ENCODE measurements around the gene NABP2. TPM values are rescaled to one million over a fixed set of nuclear protein-coding genes. Genes with fewer than 3 reads are reported as not detected.

NABP2 gene
- polyA plus RNA-seq, 1 of the 3 experiments (the other 2 are of a cell fraction): 49.3 TPM

DNA sequence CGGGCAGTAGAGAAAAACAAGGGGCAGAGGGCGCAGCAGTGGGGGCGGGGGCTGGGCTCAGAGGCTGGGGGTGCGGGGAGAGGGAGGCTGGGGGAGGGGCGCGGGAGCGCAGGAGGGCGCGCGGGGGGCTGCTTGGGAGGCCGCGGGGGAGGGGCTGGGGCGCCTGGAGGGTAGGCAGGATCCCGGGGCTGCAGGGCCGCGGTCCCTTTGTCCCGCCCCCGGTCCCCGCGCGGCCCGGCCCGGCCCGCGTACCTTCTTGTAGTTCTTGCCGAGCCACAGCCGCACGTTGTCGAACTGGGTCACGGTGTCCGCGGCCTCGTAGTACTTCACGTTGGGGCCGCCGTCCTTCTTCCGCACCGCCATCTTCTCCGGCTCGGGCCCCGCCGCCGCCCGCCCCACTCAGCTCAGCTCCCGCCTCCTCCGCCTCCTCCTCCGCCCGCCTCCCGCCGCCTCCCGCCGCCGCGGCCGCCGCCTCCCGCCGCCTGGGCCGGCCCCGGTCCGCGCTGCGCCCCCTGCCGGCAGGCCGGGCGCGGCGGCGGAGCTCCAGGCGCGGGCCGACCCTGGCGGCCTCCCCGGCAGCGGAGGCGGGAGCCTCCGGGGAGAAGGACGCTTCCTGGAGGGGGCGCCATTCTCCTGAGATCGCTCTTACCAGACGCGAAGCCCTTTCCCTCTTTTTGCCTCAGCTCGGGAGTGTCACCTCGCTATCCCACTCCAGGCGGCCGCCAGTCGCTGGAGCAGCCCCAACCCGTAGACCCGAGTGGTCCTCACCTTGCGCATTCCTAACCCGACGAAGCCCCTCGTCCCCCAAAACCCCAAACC, 34.8 kb upstream of the NABP2 start, which contains the start of gene SMARCC2 (continued):
- TF ChIP-seq, protein P1, sequence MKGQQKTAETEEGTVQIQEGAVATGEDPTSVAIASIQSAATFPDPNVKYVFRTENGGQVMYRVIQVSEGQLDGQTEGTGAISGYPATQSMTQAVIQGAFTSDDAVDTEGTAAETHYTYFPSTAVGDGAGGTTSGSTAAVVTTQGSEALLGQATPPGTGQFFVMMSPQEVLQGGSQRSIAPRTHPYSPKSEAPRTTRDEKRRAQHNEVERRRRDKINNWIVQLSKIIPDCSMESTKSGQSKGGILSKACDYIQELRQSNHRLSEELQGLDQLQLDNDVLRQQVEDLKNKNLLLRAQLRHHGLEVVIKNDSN (IDR thresholded peaks at IDR 0.05; ENCODE audit: borderline replicate concordance, low read depth): no peak
- 0 out of 2 replicates have a peak, but pooled peaks have one; percentile 37 for TF ChIP-seq TAF1 (IDR thresholded peaks at IDR 0.05; ENCODE audit: borderline replicate concordance, low read depth, low read length)
- TF ChIP-seq, protein P2, sequence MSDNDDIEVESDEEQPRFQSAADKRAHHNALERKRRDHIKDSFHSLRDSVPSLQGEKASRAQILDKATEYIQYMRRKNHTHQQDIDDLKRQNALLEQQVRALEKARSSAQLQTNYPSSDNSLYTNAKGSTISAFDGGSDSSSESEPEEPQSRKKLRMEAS (IDR thresholded peaks at IDR 0.05; ENCODE audit: low read depth): 0 out of 2 replicates have a peak, but pooled peaks have one; percentile 48
- TF ChIP-seq CHD2 (IDR thresholded peaks at IDR 0.05; ENCODE audit: low read length, partially characterized antibody): peak; percentile 38
- TF ChIP-seq, protein P3, sequence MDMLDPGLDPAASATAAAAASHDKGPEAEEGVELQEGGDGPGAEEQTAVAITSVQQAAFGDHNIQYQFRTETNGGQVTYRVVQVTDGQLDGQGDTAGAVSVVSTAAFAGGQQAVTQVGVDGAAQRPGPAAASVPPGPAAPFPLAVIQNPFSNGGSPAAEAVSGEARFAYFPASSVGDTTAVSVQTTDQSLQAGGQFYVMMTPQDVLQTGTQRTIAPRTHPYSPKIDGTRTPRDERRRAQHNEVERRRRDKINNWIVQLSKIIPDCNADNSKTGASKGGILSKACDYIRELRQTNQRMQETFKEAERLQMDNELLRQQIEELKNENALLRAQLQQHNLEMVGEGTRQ (IDR thresholded peaks at IDR 0.05; ENCODE audit: borderline replicate concordance, low read depth, low read length): no peak
- peak; percentile 81 for TF ChIP-seq YY1 (IDR thresholded peaks at IDR 0.05; ENCODE audit: low read depth)
- no peak for TF ChIP-seq FOXM1 (IDR thresholded peaks at IDR 0.05; ENCODE audit: low read depth)
- TF ChIP-seq SMC3 (IDR thresholded peaks at IDR 0.05; ENCODE audit: low read depth, low read length): peak; percentile 67
- TF ChIP-seq, protein P4, sequence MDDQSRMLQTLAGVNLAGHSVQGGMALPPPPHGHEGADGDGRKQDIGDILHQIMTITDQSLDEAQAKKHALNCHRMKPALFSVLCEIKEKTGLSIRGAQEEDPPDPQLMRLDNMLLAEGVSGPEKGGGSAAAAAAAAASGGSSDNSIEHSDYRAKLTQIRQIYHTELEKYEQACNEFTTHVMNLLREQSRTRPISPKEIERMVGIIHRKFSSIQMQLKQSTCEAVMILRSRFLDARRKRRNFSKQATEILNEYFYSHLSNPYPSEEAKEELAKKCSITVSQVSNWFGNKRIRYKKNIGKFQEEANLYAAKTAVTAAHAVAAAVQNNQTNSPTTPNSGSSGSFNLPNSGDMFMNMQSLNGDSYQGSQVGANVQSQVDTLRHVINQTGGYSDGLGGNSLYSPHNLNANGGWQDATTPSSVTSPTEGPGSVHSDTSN (IDR thresholded peaks at IDR 0.05): no peak; the same call in none of the 2 replicates
- peak; percentile 50 for TF ChIP-seq RAD21 (IDR thresholded peaks at IDR 0.05; ENCODE audit: low read length)
- TF ChIP-seq, protein P5, sequence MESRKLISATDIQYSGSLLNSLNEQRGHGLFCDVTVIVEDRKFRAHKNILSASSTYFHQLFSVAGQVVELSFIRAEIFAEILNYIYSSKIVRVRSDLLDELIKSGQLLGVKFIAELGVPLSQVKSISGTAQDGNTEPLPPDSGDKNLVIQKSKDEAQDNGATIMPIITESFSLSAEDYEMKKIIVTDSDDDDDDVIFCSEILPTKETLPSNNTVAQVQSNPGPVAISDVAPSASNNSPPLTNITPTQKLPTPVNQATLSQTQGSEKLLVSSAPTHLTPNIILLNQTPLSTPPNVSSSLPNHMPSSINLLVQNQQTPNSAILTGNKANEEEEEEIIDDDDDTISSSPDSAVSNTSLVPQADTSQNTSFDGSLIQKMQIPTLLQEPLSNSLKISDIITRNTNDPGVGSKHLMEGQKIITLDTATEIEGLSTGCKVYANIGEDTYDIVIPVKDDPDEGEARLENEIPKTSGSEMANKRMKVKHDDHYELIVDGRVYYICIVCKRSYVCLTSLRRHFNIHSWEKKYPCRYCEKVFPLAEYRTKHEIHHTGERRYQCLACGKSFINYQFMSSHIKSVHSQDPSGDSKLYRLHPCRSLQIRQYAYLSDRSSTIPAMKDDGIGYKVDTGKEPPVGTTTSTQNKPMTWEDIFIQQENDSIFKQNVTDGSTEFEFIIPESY (IDR thresholded peaks at IDR 0.05; ENCODE audit: borderline replicate concordance, low read depth): no peak
- 0 out of 2 replicates have a peak, but pooled peaks have one; percentile 1 for TF ChIP-seq SIN3A (IDR thresholded peaks at IDR 0.05; ENCODE audit: borderline replicate concordance, low read depth, low read length)
- no peak for TF ChIP-seq ELF1 (IDR thresholded peaks at IDR 0.05)

Measured in SK-N-SH (cell line).